K562 (cell line): ENCODE data around the gene RNF31. TPM values are rescaled to one million over a fixed set of nuclear protein-coding genes. Genes with fewer than 3 reads are reported as not detected.

Experiments
- ARID2 ChIP-seq: fragments of 450-650 bp; IDR thresholded peaks from 2 replicates; pipeline ENCODE4 v1.6.1; 2017; ENCODE audit warnings: antibody characterized with exemption, mild to moderate bottlenecking
- BCL6 ChIP-seq: fragments of 250-450 bp; sonication (Bioruptor Pico); IDR thresholded peaks from 2 replicates; pipeline ENCODE4 v1.4.0; 2020
- DDX20 ChIP-seq: fragments of 450-650 bp; IDR thresholded peaks from 2 replicates; pipeline ENCODE4 v1.6.1; 2016; ENCODE audit warnings: missing genetic modification characterization, low read depth, mild to moderate bottlenecking, missing compliant biosample characterization, moderate library complexity
- ETS2 ChIP-seq: IDR thresholded peaks from 2 replicates; pipeline ENCODE4 v1.6.1; 2016; ENCODE audit warnings: borderline replicate concordance, missing genetic modification characterization, mild to moderate bottlenecking, moderate library complexity, missing compliant biosample characterization; ENCODE audit not compliant: poor library complexity, severe bottlenecking
- GTF2E2 ChIP-seq: fragments of 200-800 bp; sonication (Bioruptor generic); IDR thresholded peaks from 2 replicates; pipeline ENCODE4 v1.6.1; 2016; ENCODE audit warnings: missing genetic modification characterization, missing compliant biosample characterization
- HSF4 ChIP-seq: fragments of 250-450 bp; sonication (Bioruptor Pico); IDR thresholded peaks from 2 replicates; pipeline ENCODE4 v2.1.2; 2022; ENCODE audit warnings: mild to moderate bottlenecking, moderate library complexity, borderline replicate concordance
- MTA2 ChIP-seq: fragments of 450-650 bp; IDR thresholded peaks from 2 replicates; pipeline ENCODE4 v1.6.1; 2016; ENCODE audit warnings: low read depth
- NR2C2 ChIP-seq, 2 experiments: fragments of 200-800 bp in 1 of 2; sonication (Bioruptor generic) in 1 of 2; sonication (generic) in 1 of 2; formaldehyde crosslinking in 1 of 2; IDR thresholded peaks; 2 replicates each; pipeline versions ENCODE4 v1.6.1 to v1.8.0; 2016 to 2022; ENCODE audit warnings: mild to moderate bottlenecking in 1 of 2, missing compliant biosample characterization in 1 of 2, missing genetic modification characterization in 1 of 2, missing genetic modification reagents in 1 of 2
- POLR2B ChIP-seq: fragments of 450-650 bp; IDR thresholded peaks from 2 replicates; pipeline ENCODE4 v1.6.1; 2018; ENCODE audit warnings: low read depth; ENCODE audit not compliant: partially characterized antibody
- PREB ChIP-seq: sonication (generic); formaldehyde crosslinking; IDR thresholded peaks from 2 replicates; pipeline ENCODE4 v1.8.1; 2023; ENCODE audit warnings: mild to moderate bottlenecking, missing genetic modification reagents
- RB1 ChIP-seq: fragments of 450-650 bp; IDR thresholded peaks from 2 replicates; pipeline ENCODE4 v1.6.1; 2017; ENCODE audit warnings: low read depth, mild to moderate bottlenecking
- RBM22 ChIP-seq: fragments of 200-400 bp; formaldehyde crosslinking; IDR thresholded peaks from 2 replicates; pipeline ENCODE4 v1.6.1; 2018; ENCODE audit warnings: low read length, low read depth; ENCODE audit not compliant: poor library complexity, severe bottlenecking
- RBM34 ChIP-seq: fragments of 200-400 bp; formaldehyde crosslinking; IDR thresholded peaks from 2 replicates; pipeline ENCODE4 v1.6.1; 2018; ENCODE audit warnings: low read length, borderline replicate concordance; ENCODE audit not compliant: insufficient read depth
- SRSF7 ChIP-seq: fragments of 200-400 bp; formaldehyde crosslinking; optimal IDR thresholded peaks from 2 replicates; pipeline ENCODE3; 2017; ENCODE audit warnings: mild to moderate bottlenecking, low read depth, low read length
- SRSF9 ChIP-seq: fragments of 200-400 bp; formaldehyde crosslinking; IDR thresholded peaks from 2 replicates; pipeline ENCODE4 v1.6.1; 2017; ENCODE audit warnings: low read depth, low read length, borderline replicate concordance
- USF2 ChIP-seq: sonication (generic); formaldehyde crosslinking; IDR thresholded peaks from 2 replicates; pipeline ENCODE4 v1.5.0; 2020; ENCODE audit warnings: missing genetic modification reagents
- WHSC1 ChIP-seq: IDR thresholded peaks from one replicate; pipeline ENCODE4 v1.6.1; 2012; ENCODE audit warnings: low read length, control low read depth, inconsistent platforms
- ZBTB2 ChIP-seq: fragments of 450-650 bp; IDR thresholded peaks from 2 replicates; pipeline ENCODE4 v1.6.1; 2016; ENCODE audit warnings: antibody characterized with exemption
- ZNF274 ChIP-seq: IDR thresholded peaks from 2 replicates; pipeline ENCODE4 v1.6.1; 2011; ENCODE audit warnings: low read depth, mild to moderate bottlenecking, low read length, moderate library complexity, borderline replicate concordance
- ZNF431 ChIP-seq: sonication (generic); formaldehyde crosslinking; IDR thresholded peaks from 2 replicates; pipeline ENCODE4 v1.8.0; 2022; ENCODE audit warnings: mild to moderate bottlenecking, missing genetic modification reagents
- ZNF57 ChIP-seq: fragments of 450-650 bp; formaldehyde crosslinking; IDR thresholded peaks from 2 replicates; pipeline ENCODE4 v1.4.0; 2020; ENCODE audit warnings: mild to moderate bottlenecking, moderate library complexity
- ZNF668 ChIP-seq: fragments of 250-450 bp; sonication (Bioruptor Pico); IDR thresholded peaks from 2 replicates; pipeline ENCODE4 v1.8.0; 2022; ENCODE audit warnings: mild to moderate bottlenecking, inconsistent platforms
- ZNF77 ChIP-seq: fragments of 250-450 bp; sonication (Bioruptor Pico); IDR thresholded peaks from 2 replicates; pipeline ENCODE4 v1.5.0; 2020
- ZNF79 ChIP-seq: fragments of 250-450 bp; sonication (Bioruptor Pico); IDR thresholded peaks from 2 replicates; pipeline ENCODE4 v1.4.0; 2020; ENCODE audit warnings: low read depth, mild to moderate bottlenecking, moderate library complexity
- polyA plus RNA-seq, 8 experiments: library from polyadenylated mRNA; depleted of rRNA in 4 of 8; stranded (reverse) in 5 of 8; unstranded in 3 of 8; fragments of >200 nt; fragmentation: Nextera tagmentation in 2 of 8; fragmentation: Illumina TruSeq in 1 of 8; extraction: Ambion mirVana in 2 of 8; extraction: Trizol in 1 of 8; gene quantifications; 2 replicates each; pipeline versions ENCODE4 v1.2.1 to v1.2.3, GENCODE V29; 2011 to 2014; ENCODE audit warnings: inconsistent platforms in 1 of 8, missing spikeins in 1 of 8
- total RNA-seq, 7 experiments: library from RNA; depleted of rRNA in 6 of 7; stranded (reverse); fragments of >200 nt in 6 of 7; fragmentation: Illumina TruSeq in 2 of 7; extraction: Trizol in 2 of 7; gene quantifications; 2 replicates each; pipeline versions ENCODE4 v1.2.1 to v1.2.3, GENCODE V29; 2011 to 2021; ENCODE audit warnings: low replicate concordance in 1 of 7

Gene RNF31
- total and polyA plus RNA-seq, 9 of the 15 experiments (the other 6 are each of a cell fraction or from before 2014, with no cell fraction given), result 3.1 to 47.6 (median 19.1) TPM

GRCh38 chr14:24195186-24196070 lies 48.1 kb downstream of the RNF31 start, which contains the start of gene TM9SF1 (continued):
- no peak for TF ChIP-seq ARID2
- no peak for TF ChIP-seq ZNF79 (CRISPR knock-in tag)
- peak; percentile 84 for TF ChIP-seq GTF2E2
- TF ChIP-seq ZNF274, result no peak
- no peak for TF ChIP-seq RBM34
- no peak for TF ChIP-seq SRSF7
- 0 out of 2 replicates have a peak, but pooled peaks have one; percentile 24 for TF ChIP-seq ZNF57 (CRISPR knock-in tag)
- TF ChIP-seq SRSF9, result no peak
- TF ChIP-seq WHSC1, result no peak
- TF ChIP-seq POLR2B, result peak; percentile 51
- TF ChIP-seq HSF4, result no peak
- no peak for TF ChIP-seq DDX20 (tag)
- TF ChIP-seq ZNF77 (CRISPR knock-in tag), result no peak
- no peak for TF ChIP-seq USF2
- TF ChIP-seq BCL6, result no peak
- no peak for TF ChIP-seq MTA2
- no peak for TF ChIP-seq ZNF668 (CRISPR knock-in tag)
- no peak for TF ChIP-seq NR2C2 (CRISPR knock-in tag; IDR thresholded peaks at IDR 0.05)
- TF ChIP-seq NR2C2 (tag; IDR thresholded peaks at IDR 0.05), result peak; percentile 74
- TF ChIP-seq ZNF431 (CRISPR knock-in tag), result 0 out of 2 replicates have a peak, but pooled peaks have one; percentile 16
- TF ChIP-seq ETS2, result no peak
- TF ChIP-seq RB1, result peak; percentile 86
- peak; percentile 66 for TF ChIP-seq RBM22
- no peak for TF ChIP-seq ZBTB2
- no peak for TF ChIP-seq PREB
